Heart left ventricle (tissue), 16 donors: ENCODE data around the gene ZNF429. TPM values are rescaled to one million over a fixed set of nuclear protein-coding genes. Genes with fewer than 3 reads are reported as not detected.

Experiments
- ATAC-seq, 4 donors: fragments of 200-7000 bp; cut with Tn5 transposase; one replicate each; pipeline ENCODE4 v1.9.1; 2020 to 2022; ENCODE audit warnings: moderate library complexity in 4 of 4, mild to moderate bottlenecking in 3 of 4, moderate number of reproducible peaks in 1 of 4
- DNase-seq, 5 donors: peaks; one replicate each; pipeline ENCODE4 v3.0.0-alpha.2; 2020
- H3K27ac ChIP-seq, 12 donors: fragments of 200-600 bp; sonication (generic) in 4 of 12; one replicate each; pipeline versions ENCODE4 v1.5.0 to v1.8.0; 2016 to 2022; ENCODE audit warnings: mild to moderate bottlenecking in 2 of 12
- H3K27me3 ChIP-seq, 9 donors: fragments of 200-600 bp; sonication (generic) in 2 of 9; one replicate each; pipeline versions ENCODE4 v1.5.1 to v1.8.0; 2016 to 2022; ENCODE audit warnings: mild to moderate bottlenecking in 3 of 9
- H3K36me3 ChIP-seq, 9 donors: fragments of 200-600 bp; sonication (generic) in 2 of 9; one replicate each; pipeline versions ENCODE4 v1.5.0 to v1.8.0; 2018 to 2022; ENCODE audit warnings: mild to moderate bottlenecking in 2 of 9
- H3K4me1 ChIP-seq, 12 donors: fragments of 200-600 bp; sonication (generic) in 4 of 12; one replicate each; pipeline versions ENCODE4 v1.5.0 to v1.8.0; 2016 to 2022; ENCODE audit warnings: mild to moderate bottlenecking in 3 of 12
- H3K4me3 ChIP-seq, 12 donors: fragments of 200-600 bp; sonication (generic) in 4 of 12; one replicate each; pipeline versions ENCODE4 v1.5.0 to v1.8.0; 2017 to 2022; ENCODE audit warnings: mild to moderate bottlenecking in 9 of 12, moderate library complexity in 4 of 12
- H3K9me3 ChIP-seq, 12 donors: fragments of 200-600 bp; sonication (generic) in 4 of 12; one replicate each; pipeline versions ENCODE4 v1.5.0 to v1.8.0; 2016 to 2022; ENCODE audit warnings: mild to moderate bottlenecking in 1 of 12
- POLR2A ChIP-seq, 2 donors: fragments of 450-650 bp; IDR thresholded peaks; one replicate each; pipeline ENCODE4 v1.6.1; 2017; ENCODE audit warnings: antibody characterized with exemption in 2 of 2, mild to moderate bottlenecking in 2 of 2, moderate library complexity in 2 of 2
- WGBS, 4 donors: extraction: QIAGEN DNeasy Blood & Tissue Kit in 2 of 4; methylation state at CpG; one replicate each; pipeline versions ENCODE4 v1.1.5 to v1.1.7; 2013 to 2018; 5-methylcytosine and 5-hydroxymethylcytosine counted together
- intact Hi-C, 10 donors: fragments of 100-400 bp; cut with DNase I; formaldehyde crosslinking; loops; one replicate each; pipeline versions ENCODE4 v1.11.1 to v1.14.2; 2022
- long read RNA-seq, 3 donors: library from polyadenylated mRNA; unstranded; transcript quantifications; one replicate each; pipeline ENCODE4 v2.0.0, GENCODE V29; 2020 to 2021
- polyA plus RNA-seq, 2 donors: library from polyadenylated mRNA; stranded (reverse); fragments of 200-250 nt; gene quantifications; one replicate each; pipeline ENCODE4 v1.2.3, GENCODE V29; 2013
- total RNA-seq, 9 donors: library from RNA; depleted of rRNA in 2 of 9; stranded (reverse); fragments of >200 nt in 2 of 9; fragmentation: NEBNext Ultra II Directional in 3 of 9; extraction: Animal tissue kit (Norgen Biotek cat#: 25700) in 3 of 9; gene quantifications; one replicate each; pipeline versions ENCODE4 v1.1.0 to v1.2.4, GENCODE V29; 2016 to 2023
- TF ChIP-seq, protein P1 (sequence below), 12 donors: fragments of 200-600 bp; sonication (generic) in 4 of 12; IDR thresholded peaks; one replicate each; pipeline versions ENCODE4 v1.5.0 to v1.8.0; 2018 to 2022; ENCODE audit warnings: antibody characterized with exemption in 12 of 12, mild to moderate bottlenecking in 5 of 12
- donor health status: ischemic (EF 13 %, LVEDD 7.1; RV severe dilation, severe dysfunction).
- donor health status: healthy with polysubstance abuse.
- donor health status: DM: no; HTN: yes; CAD: no.
- donor health status: DM: no; HTN: no; CAD: no.
- donor health status: ischemic (EF 25% LVEDD 6.9; RV normal size, moderate dysfunction).
- donor health status: ischemic (EF 25% LVEDD 5.7; RV mildly dilated, moderate dysfunction).
- donor health status: healthy.
- donor health status: DM: yes; HTN: yes; CAD: no.
- donor health status: ischemic (EF 35%, LVEDD 5.7; RV mildly dilated, moderate dysfunction).
- donor health status: nonischemic (EF 11% LVEDD 7.7; RV severe dilation, severe dysfunction).
- donor health status: DM: yes; HTN: yes; CAD: no.
- donor health status: PGD.
- donor health status: ischemic (EF 29% LVEDD 5.4; RV normal size, mild dysfunction).
- donor health status: nonischemic (EF 23%, LVEDD 6.1; RV moderate dilation, normal function).

ZNF429 gene
- 10 to 100 TPM in 2 of 9 donors, 1 to 10 TPM in 7; 4.6 to 10.1 (median 8.9) TPM for total RNA-seq
- 1 to 10 TPM; 4.5 to 6.0 TPM for polyA plus RNA-seq
- long read RNA-seq, donor 1, partial matches to known transcripts, result 0 of 16 reads
- long read RNA-seq, donor 1, other reads (novel, unspliced or antisense), result 11 of 16 reads
- long read RNA-seq, donor 2, partial matches to known transcripts, result 8 of 25 reads
- long read RNA-seq, donor 2, other reads (novel, unspliced or antisense), result 12 of 25 reads
- long read RNA-seq, donor 3, partial matches to known transcripts, result 1 of 5 reads
- long read RNA-seq, donor 3, other reads (novel, unspliced or antisense), result 4 of 5 reads

DNA sequence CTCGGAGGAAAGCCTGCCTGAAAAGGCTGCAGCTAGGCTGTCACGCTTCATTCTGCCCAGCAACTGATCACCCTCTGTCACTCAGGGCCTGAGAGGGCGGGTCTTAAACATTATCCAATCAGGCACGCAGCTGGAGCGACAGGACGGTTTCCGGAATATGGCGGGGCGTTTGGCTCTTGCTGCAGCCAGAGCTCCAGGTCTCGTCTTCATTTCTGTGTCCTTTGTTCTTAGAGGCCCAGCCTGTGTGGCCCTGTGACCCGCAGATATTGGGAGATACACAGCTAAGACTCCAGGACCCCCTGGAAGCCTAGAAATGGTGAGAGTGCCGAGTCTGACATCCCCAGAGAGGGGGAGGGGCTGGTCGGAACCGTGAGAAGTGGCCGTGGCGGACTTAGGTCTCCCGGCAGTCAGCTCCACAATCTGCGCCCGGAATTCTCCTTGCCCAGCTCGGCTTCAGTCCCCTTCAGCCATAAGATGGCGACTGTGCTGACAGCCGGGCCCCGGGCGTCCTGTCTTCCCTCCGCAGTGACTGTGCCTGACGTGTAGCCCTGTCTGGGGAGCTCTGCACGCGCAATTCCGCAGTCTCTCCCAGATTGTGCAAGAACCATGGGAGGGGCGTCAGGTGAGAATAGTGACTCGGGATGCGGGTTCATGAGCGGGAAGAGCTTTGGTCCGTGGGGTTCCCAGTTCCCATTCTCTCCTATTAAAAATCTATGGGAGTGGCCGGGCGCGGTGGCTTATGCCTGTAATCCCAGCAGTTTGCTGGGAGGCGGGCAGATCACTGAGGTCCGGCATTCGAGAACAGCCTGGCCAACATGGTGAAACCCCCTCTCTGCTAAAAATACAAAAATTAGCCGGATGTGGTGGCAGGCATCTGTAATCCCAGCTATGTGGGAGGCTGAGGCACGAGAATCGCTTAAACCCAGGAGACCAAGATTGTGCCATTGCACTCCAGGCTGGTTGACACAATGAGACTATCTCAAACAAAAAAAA is at the start of gene ZNF429:
ZNF429 (plus strand) TSS at position 144 of the 993 bp plus-strand sequence; CDS start at position 314, 170 bp downstream.
- TF ChIP-seq, protein P1, sequence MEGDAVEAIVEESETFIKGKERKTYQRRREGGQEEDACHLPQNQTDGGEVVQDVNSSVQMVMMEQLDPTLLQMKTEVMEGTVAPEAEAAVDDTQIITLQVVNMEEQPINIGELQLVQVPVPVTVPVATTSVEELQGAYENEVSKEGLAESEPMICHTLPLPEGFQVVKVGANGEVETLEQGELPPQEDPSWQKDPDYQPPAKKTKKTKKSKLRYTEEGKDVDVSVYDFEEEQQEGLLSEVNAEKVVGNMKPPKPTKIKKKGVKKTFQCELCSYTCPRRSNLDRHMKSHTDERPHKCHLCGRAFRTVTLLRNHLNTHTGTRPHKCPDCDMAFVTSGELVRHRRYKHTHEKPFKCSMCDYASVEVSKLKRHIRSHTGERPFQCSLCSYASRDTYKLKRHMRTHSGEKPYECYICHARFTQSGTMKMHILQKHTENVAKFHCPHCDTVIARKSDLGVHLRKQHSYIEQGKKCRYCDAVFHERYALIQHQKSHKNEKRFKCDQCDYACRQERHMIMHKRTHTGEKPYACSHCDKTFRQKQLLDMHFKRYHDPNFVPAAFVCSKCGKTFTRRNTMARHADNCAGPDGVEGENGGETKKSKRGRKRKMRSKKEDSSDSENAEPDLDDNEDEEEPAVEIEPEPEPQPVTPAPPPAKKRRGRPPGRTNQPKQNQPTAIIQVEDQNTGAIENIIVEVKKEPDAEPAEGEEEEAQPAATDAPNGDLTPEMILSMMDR (IDR thresholded peaks at IDR 0.05), result peak in 3 of 12 donors; percentile 5 to 31 (median 19)
- TF ChIP-seq POLR2A (IDR thresholded peaks at IDR 0.05), result peak; percentile 46 to 63
- Histone ChIP-seq H3K36me3 (peaks cover 0 to 12% (median 0%) of the 10 kb centered on the region in 9 donors), H3K9me3 (no peaks in the 10 kb centered on the region), H3K27ac (peak within 1 kb of the TSS; percentile 89 to 98 (median 94)), H3K4me1 (peaks cover 0 to 38% (median 22%) of the 10 kb centered on the region in 12 donors), H3K27me3 (no peaks in the 10 kb centered on the region), H3K4me3 (peak within 1 kb of the TSS; percentile 58 to 94 (median 86))
- ATAC-seq, result peak; percentile 98 to 100 (median 100)
- WGBS, 4 donors, result 0 to 2% (median 1%) methylated on average over 38 to 43 of the region's 43 CpGs
- intact Hi-C loops, result loop anchor here in 2 of 10 donors (2.0 to 10.0 kb wide), 5 partner anchors 59 to 329 kb away; partner anchors contain the start of genes ZNF100 (in 1 of the 2) and ZNF43 (in 1 of the 2)
- peak; percentile 92 to 96 (median 93) for DNase-seq

- H3K9me3 ChIP-seq, result peaks cover 0 to 40% (median 8%) of the 10 kb centered on the region in 12 donors
- H3K27me3 ChIP-seq, result peaks cover 0 to 8% (median 0%) of the 10 kb centered on the region in 9 donors
- DNase-seq (no peak), ATAC-seq (no peak)
- no peak overlapping the region for H3K27ac ChIP-seq
- no peak for TF ChIP-seq POLR2A (IDR thresholded peaks at IDR 0.05)
- TF ChIP-seq, protein P1 (IDR thresholded peaks at IDR 0.05), result no peak
- H3K4me3 ChIP-seq, result no peak overlapping the region
- peaks cover 0 to 3% (median 0%) of the 10 kb centered on the region in 12 donors for H3K4me1 ChIP-seq
- intact Hi-C loops, result no loop called here
- no peaks in the 10 kb centered on the region for H3K36me3 ChIP-seq
Measured at GRCh38 chr19:21460686-21461085, 44.7 kb upstream of the ZNF429 start.

GRCh38 chr19:21462540-21462939 is 42.9 kb upstream of the ZNF429 start:
- Histone ChIP-seq H3K36me3 (no peaks in the 10 kb centered on the region), H3K4me1 (peaks cover 0 to 3% (median 0%) of the 10 kb centered on the region in 12 donors), H3K27ac (no peak overlapping the region), H3K4me3 (no peak overlapping the region), H3K27me3 (peaks cover 0 to 8% (median 0%) of the 10 kb centered on the region in 9 donors), H3K9me3 (peaks cover 0 to 23% (median 4%) of the 10 kb centered on the region in 12 donors)
- ATAC-seq (no peak), DNase-seq (no peak)
- no peak for TF ChIP-seq POLR2A (IDR thresholded peaks at IDR 0.05)
- TF ChIP-seq, protein P1 (IDR thresholded peaks at IDR 0.05), result no peak
- intact Hi-C loops, result no loop called here
- WGBS, 4 donors, result 94 to 96% (median 94%) methylated on average over 16 of the region's 16 CpGs
